ENCODE measurements around the gene EFL1. TPM values are rescaled to one million over a fixed set of nuclear protein-coding genes. Genes with fewer than 3 reads are reported as not detected.
A peak's percentile ranks its signal among the peaks of the same experiment; 100 is the strongest.

Gene EFL1
- total RNA-seq, 3 donors from 2014 or later = 28.7 to 42.9 (median 33.1) TPM

- TF ChIP-seq, protein P1, sequence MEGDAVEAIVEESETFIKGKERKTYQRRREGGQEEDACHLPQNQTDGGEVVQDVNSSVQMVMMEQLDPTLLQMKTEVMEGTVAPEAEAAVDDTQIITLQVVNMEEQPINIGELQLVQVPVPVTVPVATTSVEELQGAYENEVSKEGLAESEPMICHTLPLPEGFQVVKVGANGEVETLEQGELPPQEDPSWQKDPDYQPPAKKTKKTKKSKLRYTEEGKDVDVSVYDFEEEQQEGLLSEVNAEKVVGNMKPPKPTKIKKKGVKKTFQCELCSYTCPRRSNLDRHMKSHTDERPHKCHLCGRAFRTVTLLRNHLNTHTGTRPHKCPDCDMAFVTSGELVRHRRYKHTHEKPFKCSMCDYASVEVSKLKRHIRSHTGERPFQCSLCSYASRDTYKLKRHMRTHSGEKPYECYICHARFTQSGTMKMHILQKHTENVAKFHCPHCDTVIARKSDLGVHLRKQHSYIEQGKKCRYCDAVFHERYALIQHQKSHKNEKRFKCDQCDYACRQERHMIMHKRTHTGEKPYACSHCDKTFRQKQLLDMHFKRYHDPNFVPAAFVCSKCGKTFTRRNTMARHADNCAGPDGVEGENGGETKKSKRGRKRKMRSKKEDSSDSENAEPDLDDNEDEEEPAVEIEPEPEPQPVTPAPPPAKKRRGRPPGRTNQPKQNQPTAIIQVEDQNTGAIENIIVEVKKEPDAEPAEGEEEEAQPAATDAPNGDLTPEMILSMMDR (IDR thresholded peaks at IDR 0.05) = no peak
- Histone ChIP-seq H3K4me1 (ENCODE audit: low read depth) (no peaks in the 10 kb centered on the region), H3K4me3 (no peak overlapping the region), H3K36me3 (ENCODE audit: low read depth) (no peaks in the 10 kb centered on the region), H3K9me3 (no peaks in the 10 kb centered on the region)
- DNase-seq (no peak), ATAC-seq (no peak)
- intact Hi-C loops (cut with DNase I, micrococcal nuclease) = no loop called here
Measured at GRCh38 chr15:82172506-82172905, 90.0 kb downstream of the EFL1 start.

DNA sequence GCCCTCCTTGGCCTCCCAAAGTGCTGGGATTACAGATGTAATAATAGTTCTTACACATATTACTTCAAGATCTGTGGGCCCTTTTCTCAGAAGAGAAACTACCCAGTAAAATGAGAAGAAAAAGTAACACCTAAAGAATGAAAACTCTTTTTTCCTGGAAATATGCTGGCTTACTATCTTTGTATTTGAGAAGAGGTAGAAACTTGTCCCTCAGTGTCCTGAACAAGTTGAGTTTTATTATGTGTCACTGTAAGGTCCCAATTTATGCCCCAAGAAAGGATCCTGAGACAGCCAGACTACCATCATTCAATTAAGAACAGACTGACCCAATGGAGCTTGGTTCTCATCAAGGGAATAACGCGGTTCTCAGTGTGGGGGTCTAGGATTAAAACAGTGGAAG, 93.8 kb downstream of the EFL1 start:
- TF ChIP-seq, protein P1 (IDR thresholded peaks at IDR 0.05) = no peak
- intact Hi-C loops (cut with DNase I, micrococcal nuclease) = no loop called here
- no peaks in the 10 kb centered on the region for H3K9me3 ChIP-seq
- H3K36me3 ChIP-seq (ENCODE audit: low read depth) = no peaks in the 10 kb centered on the region
- DNase-seq = no peak
- no peak overlapping the region for H3K4me3 ChIP-seq
- no peaks in the 10 kb centered on the region for H3K4me1 ChIP-seq (ENCODE audit: low read depth)
- ATAC-seq = no peak

DNA sequence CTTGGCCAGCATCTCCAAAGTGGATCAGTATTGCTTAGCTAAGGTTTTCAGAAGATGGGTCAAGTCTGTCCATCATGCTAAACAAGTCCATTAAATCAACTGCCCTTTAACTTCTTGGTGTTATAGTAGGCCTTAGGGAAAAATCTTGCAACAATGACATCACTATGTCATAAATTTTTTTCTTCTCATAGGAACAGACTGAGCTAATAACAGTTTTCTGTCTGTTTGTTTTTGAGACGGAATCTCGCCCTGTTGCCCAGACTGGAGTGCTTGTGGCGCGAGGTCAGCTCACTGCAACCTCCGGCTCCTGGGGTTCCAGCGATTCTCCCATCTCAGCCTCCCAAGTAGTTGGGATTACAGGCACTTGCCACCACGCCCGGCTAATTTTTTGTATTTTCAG, 94.2 kb downstream of the EFL1 start:
- H3K9me3 ChIP-seq = no peaks in the 10 kb centered on the region
- H3K4me3 ChIP-seq = no peak overlapping the region
- TF ChIP-seq, protein P1 (IDR thresholded peaks at IDR 0.05) = no peak
- DNase-seq (no peak), ATAC-seq (no peak)
- H3K36me3 ChIP-seq (ENCODE audit: low read depth) = no peaks in the 10 kb centered on the region
- H3K4me1 ChIP-seq (ENCODE audit: low read depth) = no peaks in the 10 kb centered on the region
- intact Hi-C loops (cut with DNase I, micrococcal nuclease) = no loop called here

- TF ChIP-seq, protein P1 (IDR thresholded peaks at IDR 0.05) = no peak
- no peak for ATAC-seq
- intact Hi-C loops (cut with DNase I, micrococcal nuclease) = no loop called here
- Histone ChIP-seq H3K9me3 (no peaks in the 10 kb centered on the region), H3K36me3 (ENCODE audit: low read depth) (no peaks in the 10 kb centered on the region), H3K4me3 (no peak overlapping the region), H3K4me1 (ENCODE audit: low read depth) (no peaks in the 10 kb centered on the region)
- no peak for DNase-seq
Measured at GRCh38 chr15:82165948-82166376, 96.6 kb downstream of the EFL1 start.

DNA sequence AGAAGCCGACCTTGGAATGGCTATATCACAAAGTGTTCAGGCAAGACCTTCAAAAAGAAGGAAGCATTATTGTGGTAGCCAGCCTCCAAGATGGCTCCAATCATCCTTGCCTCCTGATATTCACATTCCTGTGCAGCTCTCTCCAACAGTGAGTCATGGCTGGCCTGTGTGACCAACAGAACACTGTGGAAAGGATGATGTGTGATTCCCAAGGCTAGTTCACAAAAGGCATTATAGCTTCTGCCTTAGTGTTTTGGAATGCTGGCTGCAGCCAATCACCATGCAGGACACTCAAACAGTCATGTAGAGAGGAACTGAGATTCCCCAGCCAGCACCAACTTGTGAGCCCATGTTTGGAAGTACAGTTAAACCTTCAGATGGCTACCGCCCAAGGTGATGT, 102.6 kb downstream of the EFL1 start:
- ATAC-seq = peak; percentile 9
- H3K36me3 ChIP-seq (ENCODE audit: low read depth) = no peaks in the 10 kb centered on the region
- TF ChIP-seq, protein P1 (IDR thresholded peaks at IDR 0.05) = no peak

DNA sequence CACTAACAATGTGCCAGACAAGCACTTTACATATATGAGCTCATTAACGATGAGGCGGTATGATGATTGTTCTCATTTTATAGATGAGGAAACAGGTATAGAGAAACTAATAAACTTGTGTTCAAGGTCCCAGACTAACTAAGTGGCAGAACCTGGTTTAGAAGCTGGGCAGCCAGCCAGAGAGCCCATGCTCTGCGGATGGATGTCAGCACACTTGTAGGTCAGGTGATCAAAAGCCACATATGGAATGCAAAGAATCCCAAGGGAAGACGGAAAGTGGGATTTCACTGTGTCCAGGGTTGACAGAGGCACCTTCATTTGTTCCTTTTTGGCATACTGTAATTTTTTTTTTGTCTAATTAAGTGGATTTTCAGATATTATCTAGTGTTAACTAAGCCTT, 103.7 kb downstream of the EFL1 start:
- intact Hi-C loops (cut with DNase I, micrococcal nuclease) = no loop called here

More for the DNA sequence above, 102.6 kb downstream of the EFL1 start:
- H3K9me3 ChIP-seq = no peaks in the 10 kb centered on the region
- intact Hi-C loops (cut with DNase I, micrococcal nuclease) = no loop called here
- no peaks in the 10 kb centered on the region for H3K4me1 ChIP-seq (ENCODE audit: low read depth)
- no peak for DNase-seq
- no peak overlapping the region for H3K4me3 ChIP-seq

More for the DNA sequence above, 103.7 kb downstream of the EFL1 start:
- ATAC-seq (no peak), DNase-seq (no peak)
- H3K9me3 ChIP-seq = no peaks in the 10 kb centered on the region
- no peaks in the 10 kb centered on the region for H3K36me3 ChIP-seq (ENCODE audit: low read depth)
- TF ChIP-seq, protein P1 (IDR thresholded peaks at IDR 0.05) = no peak
- no peak overlapping the region for H3K4me3 ChIP-seq
- H3K4me1 ChIP-seq (ENCODE audit: low read depth) = no peaks in the 10 kb centered on the region

Data from mucosa of descending colon (tissue), 3 donors.